ENCODE measurements around the gene TMEM270. TPM values are rescaled to one million over a fixed set of nuclear protein-coding genes. Genes with fewer than 3 reads are reported as not detected.

Gene TMEM270
- total RNA-seq, 1 experiment from 2014 or later, result 1.1 TPM

Other genes with a start within 250 kb of the TMEM270 start
- gene MLXIPL, start 236.6 kb upstream of the TMEM270 start, total RNA-seq (2021; ENCODE audit: unreplicated experiment), result 79.4 TPM
- gene VPS37D, start 193.3 kb upstream of the TMEM270 start, total RNA-seq (2021; ENCODE audit: unreplicated experiment), result 9.5 TPM
- 8.5 TPM for gene DNAJC30, start 177.7 kb upstream of the TMEM270 start, total RNA-seq (2021; ENCODE audit: unreplicated experiment)
- gene BUD23, start 177.6 kb upstream of the TMEM270 start, total RNA-seq (2021; ENCODE audit: unreplicated experiment), result 168 TPM
- 39.4 TPM for gene STX1A, start 141.5 kb upstream of the TMEM270 start, total RNA-seq (2021; ENCODE audit: unreplicated experiment)
- gene ABHD11, start 122.4 kb upstream of the TMEM270 start, total RNA-seq (2021; ENCODE audit: unreplicated experiment), result 69.8 TPM
- 19.2 TPM for gene CLDN3, start 90.9 kb upstream of the TMEM270 start, total RNA-seq (2021; ENCODE audit: unreplicated experiment)
- gene CLDN4, start 30.2 kb upstream of the TMEM270 start, total RNA-seq (2021; ENCODE audit: unreplicated experiment), result 234 TPM
- 30.4 TPM for gene METTL27, start 18.6 kb upstream of the TMEM270 start, total RNA-seq (2021; ENCODE audit: unreplicated experiment)
- gene ELN, start 167.0 kb downstream of the TMEM270 start, total RNA-seq (2021; ENCODE audit: unreplicated experiment), result 0.17 TPM
- 56.3 TPM for gene LIMK1, start 222.6 kb downstream of the TMEM270 start, total RNA-seq (2021; ENCODE audit: unreplicated experiment)

Data from HCT116 (cell line).